IMR-90 (cell line): ENCODE data around the gene GDNF. TPM values are rescaled to one million over a fixed set of nuclear protein-coding genes. Genes with fewer than 3 reads are reported as not detected.

ENCODE experiments used
- ATAC-seq: fragments of 200-7000 bp; cut with Tn5 transposase; 2 replicates; pipeline ENCODE4 v1.9.1; 2020; ENCODE audit warnings: low read depth, mild to moderate bottlenecking, moderate library complexity
- BruUV-seq: library from RNA; stranded (reverse); fragments of 400-500 nt; replicated peaks from 2 replicates; lab custom pipeline; 2021; lab: Mats Ljungman, UMichigan
- CTCF ChIA-PET: fragments of 300-600 bp; formaldehyde crosslinking; extraction: SDS; loops from one replicate; lab custom pipeline; 2021; ENCODE audit warnings: antibody characterized with exemption; lab: Yijun Ruan, JAX
- POLR2A ChIA-PET: fragments of 300-600 bp; sonication (Branson Sonifier 250); formaldehyde crosslinking; loops from one replicate; lab custom pipeline; 2022; ENCODE audit warnings: antibody characterized with exemption; ENCODE audit not compliant: unreplicated experiment; lab: Charles Lee
- DNase-seq: peaks from one replicate; pipeline ENCODE4 v3.0.0; 2013
- H2AFZ ChIP-seq: replicated peaks from 2 replicates; pipeline ENCODE3; 2013; ENCODE audit warnings: low read length, mild to moderate bottlenecking; ENCODE audit not compliant: poor library complexity
- H2AK5ac ChIP-seq: 2 replicates; pipeline ENCODE4 v1.6.1; 2013; ENCODE audit warnings: low read depth, low read length, inconsistent platforms
- H2AK9ac ChIP-seq: replicated peaks from 2 replicates; pipeline ENCODE3; 2013; ENCODE audit warnings: mild to moderate bottlenecking, low read depth, low read length, moderate library complexity; ENCODE audit not compliant: poor library complexity
- H2BK120ac ChIP-seq: 2 replicates; pipeline ENCODE4 v1.6.1; 2013; ENCODE audit warnings: low read depth, low read length, inconsistent platforms
- H2BK15ac ChIP-seq: 3 replicates; pipeline ENCODE4 v1.6.1; 2013; ENCODE audit warnings: low read depth, low read length, inconsistent platforms
- H2BK20ac ChIP-seq: 2 replicates; pipeline ENCODE4 v1.6.1; 2013; ENCODE audit warnings: low read depth, mild to moderate bottlenecking, inconsistent platforms, low read length, moderate library complexity
- H2BK5ac ChIP-seq: 2 replicates; pipeline ENCODE4 v1.6.1; 2013; ENCODE audit warnings: mild to moderate bottlenecking, low read depth, low read length, inconsistent platforms; ENCODE audit not compliant: poor library complexity, severe bottlenecking
- H3K14ac ChIP-seq: replicated peaks from 2 replicates; pipeline ENCODE4 v1.6.1; 2013; ENCODE audit warnings: low read depth, low read length, inconsistent platforms
- H3K18ac ChIP-seq: 2 replicates; pipeline ENCODE4 v1.6.1; 2013; ENCODE audit warnings: low read depth, low read length, control low read depth
- H3K23ac ChIP-seq: 2 replicates; pipeline ENCODE4 v1.6.1; 2013; ENCODE audit warnings: low read depth, low read length, inconsistent platforms
- H3K27ac ChIP-seq: 2 replicates; pipeline ENCODE4 v1.5.1; 2013; ENCODE audit warnings: mild to moderate bottlenecking, control low read depth, low read length; ENCODE audit not compliant: insufficient read depth
- H3K27me3 ChIP-seq: 2 replicates; pipeline ENCODE4 v1.6.1; 2013; ENCODE audit warnings: low read length; ENCODE audit not compliant: control insufficient read depth, insufficient read depth
- H3K36me3 ChIP-seq: 2 replicates; pipeline ENCODE4 v1.6.1; 2013; ENCODE audit warnings: low read length, mixed read lengths; ENCODE audit not compliant: control insufficient read depth, insufficient read depth
- H3K4ac ChIP-seq: 2 replicates; pipeline ENCODE4 v1.6.1; 2013; ENCODE audit warnings: low read depth, low read length, inconsistent platforms
- H3K4me1 ChIP-seq: 2 replicates; pipeline ENCODE4 v1.6.1; 2013; ENCODE audit warnings: low read length, mixed read lengths; ENCODE audit not compliant: control insufficient read depth, insufficient read depth
- H3K4me2 ChIP-seq: 2 replicates; pipeline ENCODE4 v1.6.1; 2013; ENCODE audit warnings: low read depth, mild to moderate bottlenecking, control low read depth, low read length, moderate library complexity
- H3K4me3 ChIP-seq: 2 replicates; pipeline ENCODE4 v1.5.1; 2013; ENCODE audit warnings: low read depth, mild to moderate bottlenecking, control low read depth, low read length, moderate library complexity; ENCODE audit not compliant: insufficient read depth
- H3K56ac ChIP-seq: 2 replicates; pipeline ENCODE4 v1.6.1; 2013; ENCODE audit warnings: low read length, inconsistent platforms; ENCODE audit not compliant: insufficient read depth; ENCODE audit errors: extremely low read depth
- H3K79me1 ChIP-seq, 2 experiments: 2 replicates each; pipeline ENCODE4 v1.6.1; 2013; ENCODE audit warnings: low read length in 2 of 2, inconsistent platforms in 1 of 2, low read depth in 1 of 2
- H3K9ac ChIP-seq: 2 replicates; pipeline ENCODE4 v1.6.1; 2013; ENCODE audit warnings: low read depth, low read length, control low read depth
- H3K9me1 ChIP-seq: 2 replicates; pipeline ENCODE4 v1.6.1; 2013; ENCODE audit warnings: low read length, inconsistent platforms; ENCODE audit not compliant: insufficient read depth
- H3K9me3 ChIP-seq: 2 replicates; pipeline ENCODE4 v1.6.1; 2013; ENCODE audit warnings: low read length; ENCODE audit not compliant: control insufficient read depth, insufficient read depth
- H4K20me1 ChIP-seq: 2 replicates; pipeline ENCODE4 v1.6.1; 2013; ENCODE audit warnings: low read length, inconsistent platforms; ENCODE audit not compliant: insufficient read depth
- H4K5ac ChIP-seq: 2 replicates; pipeline ENCODE4 v1.6.1; 2013; ENCODE audit warnings: mild to moderate bottlenecking, low read depth, low read length, control low read depth
- H4K8ac ChIP-seq, 2 experiments: 2 replicates each; pipeline ENCODE4 v1.6.1; 2013; ENCODE audit warnings: low read depth in 2 of 2, low read length in 2 of 2, control low read depth in 1 of 2, inconsistent platforms in 1 of 2
- H4K91ac ChIP-seq: 2 replicates; pipeline ENCODE4 v1.6.1; 2013; ENCODE audit warnings: low read depth, low read length, inconsistent platforms; ENCODE audit not compliant: insufficient read depth
- BHLHE40 ChIP-seq: fragments of 150-350 bp; IDR thresholded peaks from 2 replicates; pipeline ENCODE4 v1.6.1; 2016; ENCODE audit warnings: mild to moderate bottlenecking, low read depth, low read length
- ELK1 ChIP-seq: fragments of 150-350 bp; IDR thresholded peaks from 2 replicates; pipeline ENCODE4 v1.6.1; 2016; ENCODE audit warnings: low read depth, mild to moderate bottlenecking, low read length, moderate library complexity, borderline replicate concordance
- MAFK ChIP-seq: IDR thresholded peaks from 2 replicates; pipeline ENCODE4 v1.6.1; 2012; ENCODE audit warnings: low read depth, low read length, improper control_type of control experiment
- MAZ ChIP-seq: IDR thresholded peaks from 2 replicates; pipeline ENCODE4 v1.6.1; 2012; ENCODE audit warnings: low read depth, mild to moderate bottlenecking, low read length, improper control_type of control experiment, moderate library complexity, borderline replicate concordance
- MXI1 ChIP-seq: IDR thresholded peaks from 2 replicates; pipeline ENCODE4 v1.6.1; 2012; ENCODE audit warnings: low read depth, mild to moderate bottlenecking, low read length, moderate library complexity, borderline replicate concordance
- NFE2L2 ChIP-seq: fragments of 150-350 bp; IDR thresholded peaks from 2 replicates; pipeline ENCODE4 v1.6.1; 2016; ENCODE audit warnings: low read depth, mild to moderate bottlenecking, low read length
- POLR2A ChIP-seq: IDR thresholded peaks from 2 replicates; pipeline ENCODE4 v1.6.1; 2012; ENCODE audit warnings: mild to moderate bottlenecking, low read depth, low read length
- SMC3 ChIP-seq: fragments of 150-350 bp; IDR thresholded peaks from 2 replicates; pipeline ENCODE4 v1.6.1; 2016; ENCODE audit warnings: low read depth, mild to moderate bottlenecking, antibody characterized with exemption, low read length, moderate library complexity
- WGBS, 2 experiments: methylation state at CpG; one replicate each; pipeline versions ENCODE4 v1.1.5 to v1.1.7; 2013; ENCODE audit warnings: missing lambda C conversion rate in 2 of 2; ENCODE audit not compliant: insufficient read length in 1 of 2; ENCODE audit errors: extremely low coverage in 2 of 2; 5-methylcytosine and 5-hydroxymethylcytosine counted together
- dilution Hi-C: fragments of 300-500 bp; cut with HindIII; formaldehyde crosslinking; loops from one replicate; pipeline ENCODE4 v1.14.3; 2018; ENCODE audit warnings: low sequenced_read_pairs; ENCODE audit not compliant: unreplicated experiment
- in situ Hi-C: fragments of 300-500 bp; cut with MboI; formaldehyde crosslinking; loops from 3 replicates; pipeline ENCODE4 v1.14.3; 2019; ENCODE audit warnings: low sequenced_read_pairs, inconsistent platforms, mixed read lengths
- intact Hi-C: fragments of 100-400 bp; cut with micrococcal nuclease; formaldehyde crosslinking; loops from 2 replicates; pipeline ENCODE4 v1.10.0; 2022
- polyA plus RNA-seq, 3 experiments: library from polyadenylated mRNA; depleted of rRNA; stranded (reverse); fragments of >200 nt; gene quantifications; 2 replicates each; pipeline ENCODE4 v1.2.3, GENCODE V29; 2012; ENCODE audit warnings: low replicate concordance in 1 of 3
- total RNA-seq: library from RNA; depleted of rRNA; stranded (reverse); fragments of >200 nt; gene quantifications from 2 replicates; pipeline ENCODE4 v1.2.3, GENCODE V29; 2012
- TF ChIP-seq, protein P1 (sequence below): conservative IDR thresholded peaks from 2 replicates; pipeline ENCODE4 v1.5.1; 2012; ENCODE audit warnings: mild to moderate bottlenecking, low read depth, low read length, improper control_type of control experiment

Gene GDNF
- total and polyA plus RNA-seq, 2 of the 4 experiments (the other 2 are of a cell fraction), result 0.18 to 0.82 TPM

DNA sequence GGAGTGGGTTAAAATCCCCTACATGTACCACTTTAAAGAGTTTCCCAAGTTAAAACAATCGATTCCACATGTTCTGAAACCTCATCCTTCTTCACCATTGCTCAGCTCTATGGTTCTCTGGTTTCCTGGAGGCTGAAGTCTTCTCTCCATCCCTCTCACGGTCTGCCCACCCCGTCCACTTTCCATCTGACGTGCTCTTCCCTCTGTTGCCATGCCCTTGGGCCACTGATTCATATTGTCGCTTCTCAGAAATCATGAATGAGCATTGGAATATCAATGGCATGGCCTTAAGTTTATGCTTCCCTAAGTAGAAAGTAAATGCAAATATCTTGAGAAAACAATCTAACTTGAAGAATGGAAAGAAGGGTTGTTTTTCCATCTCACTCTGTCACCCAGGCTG, 30.9 kb downstream of the GDNF start:
- no peak overlapping the region for H3K4me2 ChIP-seq
- H3K4me1 ChIP-seq, result peaks cover 4% of the 10 kb centered on the region; the same call in 1 of the 2 replicates
- TF ChIP-seq MXI1, result no peak
- TF ChIP-seq NFE2L2, result no peak
- TF ChIP-seq MAFK, result no peak
- TF ChIP-seq POLR2A, result no peak
- TF ChIP-seq, protein P1, sequence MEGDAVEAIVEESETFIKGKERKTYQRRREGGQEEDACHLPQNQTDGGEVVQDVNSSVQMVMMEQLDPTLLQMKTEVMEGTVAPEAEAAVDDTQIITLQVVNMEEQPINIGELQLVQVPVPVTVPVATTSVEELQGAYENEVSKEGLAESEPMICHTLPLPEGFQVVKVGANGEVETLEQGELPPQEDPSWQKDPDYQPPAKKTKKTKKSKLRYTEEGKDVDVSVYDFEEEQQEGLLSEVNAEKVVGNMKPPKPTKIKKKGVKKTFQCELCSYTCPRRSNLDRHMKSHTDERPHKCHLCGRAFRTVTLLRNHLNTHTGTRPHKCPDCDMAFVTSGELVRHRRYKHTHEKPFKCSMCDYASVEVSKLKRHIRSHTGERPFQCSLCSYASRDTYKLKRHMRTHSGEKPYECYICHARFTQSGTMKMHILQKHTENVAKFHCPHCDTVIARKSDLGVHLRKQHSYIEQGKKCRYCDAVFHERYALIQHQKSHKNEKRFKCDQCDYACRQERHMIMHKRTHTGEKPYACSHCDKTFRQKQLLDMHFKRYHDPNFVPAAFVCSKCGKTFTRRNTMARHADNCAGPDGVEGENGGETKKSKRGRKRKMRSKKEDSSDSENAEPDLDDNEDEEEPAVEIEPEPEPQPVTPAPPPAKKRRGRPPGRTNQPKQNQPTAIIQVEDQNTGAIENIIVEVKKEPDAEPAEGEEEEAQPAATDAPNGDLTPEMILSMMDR, result no peak
- no peak for TF ChIP-seq MAZ
- TF ChIP-seq BHLHE40, result no peak
- no peak for TF ChIP-seq SMC3
- TF ChIP-seq ELK1, result no peak
- H4K20me1 ChIP-seq, result no peaks in the 10 kb centered on the region
- H3K56ac ChIP-seq, result no peak overlapping the region
- H2AK9ac ChIP-seq, result no peak overlapping the region
- ATAC-seq (no peak), DNase-seq (no peak)
- H4K91ac ChIP-seq, result no peak overlapping the region
- H2BK15ac ChIP-seq, result no peak overlapping the region
- no peak overlapping the region for H2AK5ac ChIP-seq
- no peak overlapping the region for H3K9ac ChIP-seq
- H4K8ac ChIP-seq, result no peak overlapping the region
- H3K4me3 ChIP-seq, result no peak overlapping the region
- H3K27me3 ChIP-seq, result no peaks in the 10 kb centered on the region
- no peaks in the 10 kb centered on the region for H3K79me1 ChIP-seq
- no peak overlapping the region for H3K18ac ChIP-seq
- no peak overlapping the region for H3K27ac ChIP-seq
- no peak overlapping the region for H2BK20ac ChIP-seq
- H4K5ac ChIP-seq, result no peak overlapping the region
- no TSS peak for BruUV-seq
- ChIA-PET CTCF (no interaction called here), POLR2A (no interaction called here)
- H2BK5ac ChIP-seq, result no peak overlapping the region
- H3K23ac ChIP-seq, result no peak overlapping the region
- H2BK120ac ChIP-seq, result no peak overlapping the region
- dilution Hi-C loops, result no loop called here
- no peak overlapping the region for H3K4ac ChIP-seq
- in situ Hi-C loops, result no loop called here
- H3K36me3 ChIP-seq, result no peaks in the 10 kb centered on the region
- H3K9me3 ChIP-seq, result no peaks in the 10 kb centered on the region
- no peak overlapping the region for H3K14ac ChIP-seq
- H3K9me1 ChIP-seq, result no peaks in the 10 kb centered on the region
- intact Hi-C loops, result no loop called here
- no peak overlapping the region for H2AFZ ChIP-seq
- 80% methylated on average over 1 of the region's 5 CpGs; no CpG with 5 or more reads in 1 of the 2 experiments for WGBS, 2 experiments
